ENCODE data around the gene COL1A1. TPM values are rescaled to one million over a fixed set of nuclear protein-coding genes. Genes with fewer than 3 reads are reported as not detected.

Gene COL1A1
- total and polyA plus RNA-seq, 2 of the 13 experiments (the other 11 are each of a cell fraction or from before 2014, with no cell fraction given) = 0.05 TPM; not detected in 1

DNA sequence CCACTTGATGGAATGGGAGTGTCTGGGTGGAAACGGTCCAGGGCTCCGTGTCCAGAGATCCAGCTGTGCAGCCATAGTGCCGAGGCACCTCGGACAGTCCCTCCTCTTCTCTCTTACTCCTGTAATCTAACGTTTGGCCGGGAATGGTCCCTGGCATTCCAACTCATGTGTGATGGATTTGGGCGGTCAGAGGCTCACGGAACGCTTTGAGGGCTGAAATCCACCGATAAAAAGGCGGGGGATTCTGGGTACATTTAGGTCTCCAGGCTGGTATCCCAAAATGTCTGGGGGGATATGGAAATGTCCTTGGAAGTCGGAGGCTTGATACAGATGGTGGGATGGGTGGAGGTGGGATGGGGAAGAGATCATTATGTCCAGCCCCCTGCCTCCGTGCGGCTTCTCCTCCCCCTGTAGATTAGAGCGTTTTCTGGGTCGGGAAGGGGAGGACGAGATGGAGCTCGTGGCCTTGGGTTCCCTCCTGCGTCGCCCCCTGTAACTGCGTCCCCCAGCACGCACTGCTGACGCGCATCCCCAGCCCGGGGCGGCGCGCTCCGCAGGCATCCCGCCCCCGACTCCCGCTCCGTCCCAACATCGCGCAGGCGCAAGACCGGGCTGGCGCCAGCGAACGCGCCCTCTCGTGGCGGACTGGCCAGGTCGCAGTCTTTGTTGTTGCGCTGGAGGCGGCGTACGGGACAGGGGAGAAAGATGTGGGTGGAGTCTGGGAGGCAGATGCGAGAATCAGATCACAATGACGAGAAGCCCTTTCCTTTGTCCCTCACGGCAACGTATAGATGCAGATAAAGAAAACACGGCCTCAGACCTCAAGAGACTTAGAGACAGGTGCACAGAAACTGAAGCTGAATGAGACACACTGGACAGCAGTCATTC, 40.2 kb downstream of the COL1A1 start (continued):
- 0 out of 2 replicates have a peak, but pooled peaks have one; percentile 14 for TF ChIP-seq ZNF746 (CRISPR knock-in tag; IDR thresholded peaks at IDR 0.05)
- no peak for TF ChIP-seq JUN (CRISPR knock-in tag; IDR thresholded peaks at IDR 0.05)
- TF ChIP-seq ZNF800 (CRISPR knock-in tag; IDR thresholded peaks at IDR 0.05) = no peak
- TF ChIP-seq, protein P1, sequence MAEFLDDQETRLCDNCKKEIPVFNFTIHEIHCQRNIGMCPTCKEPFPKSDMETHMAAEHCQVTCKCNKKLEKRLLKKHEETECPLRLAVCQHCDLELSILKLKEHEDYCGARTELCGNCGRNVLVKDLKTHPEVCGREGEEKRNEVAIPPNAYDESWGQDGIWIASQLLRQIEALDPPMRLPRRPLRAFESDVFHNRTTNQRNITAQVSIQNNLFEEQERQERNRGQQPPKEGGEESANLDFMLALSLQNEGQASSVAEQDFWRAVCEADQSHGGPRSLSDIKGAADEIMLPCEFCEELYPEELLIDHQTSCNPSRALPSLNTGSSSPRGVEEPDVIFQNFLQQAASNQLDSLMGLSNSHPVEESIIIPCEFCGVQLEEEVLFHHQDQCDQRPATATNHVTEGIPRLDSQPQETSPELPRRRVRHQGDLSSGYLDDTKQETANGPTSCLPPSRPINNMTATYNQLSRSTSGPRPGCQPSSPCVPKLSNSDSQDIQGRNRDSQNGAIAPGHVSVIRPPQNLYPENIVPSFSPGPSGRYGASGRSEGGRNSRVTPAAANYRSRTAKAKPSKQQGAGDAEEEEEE (CRISPR knock-in tag; IDR thresholded peaks at IDR 0.05; ENCODE audit: borderline replicate concordance) = no peak
- TF ChIP-seq ZC3H4 (CRISPR knock-in tag; IDR thresholded peaks at IDR 0.05; ENCODE audit: borderline replicate concordance) = no peak
- TF ChIP-seq MTF1 (CRISPR knock-in tag; IDR thresholded peaks at IDR 0.05) = no peak
- peak; percentile 33; the same call in 1 of the 2 replicates for TF ChIP-seq THRA (CRISPR knock-in tag; IDR thresholded peaks at IDR 0.05; ENCODE audit: borderline replicate concordance)
- TF ChIP-seq, protein P2, sequence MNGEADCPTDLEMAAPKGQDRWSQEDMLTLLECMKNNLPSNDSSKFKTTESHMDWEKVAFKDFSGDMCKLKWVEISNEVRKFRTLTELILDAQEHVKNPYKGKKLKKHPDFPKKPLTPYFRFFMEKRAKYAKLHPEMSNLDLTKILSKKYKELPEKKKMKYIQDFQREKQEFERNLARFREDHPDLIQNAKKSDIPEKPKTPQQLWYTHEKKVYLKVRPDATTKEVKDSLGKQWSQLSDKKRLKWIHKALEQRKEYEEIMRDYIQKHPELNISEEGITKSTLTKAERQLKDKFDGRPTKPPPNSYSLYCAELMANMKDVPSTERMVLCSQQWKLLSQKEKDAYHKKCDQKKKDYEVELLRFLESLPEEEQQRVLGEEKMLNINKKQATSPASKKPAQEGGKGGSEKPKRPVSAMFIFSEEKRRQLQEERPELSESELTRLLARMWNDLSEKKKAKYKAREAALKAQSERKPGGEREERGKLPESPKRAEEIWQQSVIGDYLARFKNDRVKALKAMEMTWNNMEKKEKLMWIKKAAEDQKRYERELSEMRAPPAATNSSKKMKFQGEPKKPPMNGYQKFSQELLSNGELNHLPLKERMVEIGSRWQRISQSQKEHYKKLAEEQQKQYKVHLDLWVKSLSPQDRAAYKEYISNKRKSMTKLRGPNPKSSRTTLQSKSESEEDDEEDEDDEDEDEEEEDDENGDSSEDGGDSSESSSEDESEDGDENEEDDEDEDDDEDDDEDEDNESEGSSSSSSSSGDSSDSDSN (CRISPR knock-in tag; IDR thresholded peaks at IDR 0.05) = peak; percentile 71
- no peak for TF ChIP-seq ZNF33A (CRISPR knock-in tag; IDR thresholded peaks at IDR 0.05; ENCODE audit: borderline replicate concordance)
- TF ChIP-seq ZNF235 (CRISPR knock-in tag; IDR thresholded peaks at IDR 0.05; ENCODE audit: borderline replicate concordance) = no peak
- TF ChIP-seq HOXA3 (CRISPR knock-in tag; IDR thresholded peaks at IDR 0.05) = peak; percentile 72
- TF ChIP-seq MTA1 (CRISPR knock-in tag; IDR thresholded peaks at IDR 0.05; ENCODE audit: borderline replicate concordance) = peak; percentile 93; the same call in 1 of the 2 replicates
- TF ChIP-seq RCOR2 (CRISPR knock-in tag; IDR thresholded peaks at IDR 0.05) = no peak
- TF ChIP-seq ZNF124 (CRISPR knock-in tag; IDR thresholded peaks at IDR 0.05) = no peak
- TF ChIP-seq ZNF549 (CRISPR knock-in tag; IDR thresholded peaks at IDR 0.05) = no peak
- TF ChIP-seq PHB2 (IDR thresholded peaks at IDR 0.05; ENCODE audit: partially characterized antibody) = no peak
- TF ChIP-seq ZNF580 (CRISPR knock-in tag; IDR thresholded peaks at IDR 0.05; ENCODE audit: borderline replicate concordance, low read depth) = peak; percentile 90; the same call in 1 of the 2 replicates
- no peak for TF ChIP-seq ZNF773 (CRISPR knock-in tag; IDR thresholded peaks at IDR 0.05; ENCODE audit: borderline replicate concordance)
